Muscle layer of duodenum (tissue), 2 donors: ENCODE measurements around the gene CENPO.

Source experiments
- H3K27ac ChIP-seq: one replicate; pipeline ENCODE4 v1.7.0; 2013; ENCODE audit warnings: mild to moderate bottlenecking, low read length
- H3K27me3 ChIP-seq: one replicate; pipeline ENCODE4 v1.7.0; 2013; ENCODE audit warnings: low read depth, mild to moderate bottlenecking, control low read depth, low read length
- H3K36me3 ChIP-seq, 2 donors: one replicate each; pipeline ENCODE4 v1.7.0; 2013; ENCODE audit warnings: low read length in 2 of 2, control low read depth in 1 of 2, mild to moderate bottlenecking in 1 of 2; ENCODE audit not compliant: insufficient read depth in 2 of 2, control insufficient read depth in 1 of 2
- H3K4me1 ChIP-seq, 2 donors: one replicate each; pipeline ENCODE4 v1.7.0; 2013; ENCODE audit warnings: low read length in 2 of 2, mild to moderate bottlenecking in 2 of 2, control low read depth in 1 of 2, moderate library complexity in 1 of 2; ENCODE audit not compliant: insufficient read depth in 2 of 2, control insufficient read depth in 1 of 2
- H3K4me3 ChIP-seq, 2 donors: one replicate each; pipeline ENCODE4 v1.7.0; 2013; ENCODE audit warnings: low read length in 2 of 2, low read depth in 1 of 2, mild to moderate bottlenecking in 1 of 2
- H3K9me3 ChIP-seq, 2 donors: one replicate each; pipeline ENCODE4 v1.7.0; 2013; ENCODE audit warnings: low read length in 2 of 2, control low read depth in 1 of 2, mild to moderate bottlenecking in 1 of 2; ENCODE audit not compliant: control insufficient read depth in 1 of 2
- donor health status: healthy.

The CENPO gene, protein sequence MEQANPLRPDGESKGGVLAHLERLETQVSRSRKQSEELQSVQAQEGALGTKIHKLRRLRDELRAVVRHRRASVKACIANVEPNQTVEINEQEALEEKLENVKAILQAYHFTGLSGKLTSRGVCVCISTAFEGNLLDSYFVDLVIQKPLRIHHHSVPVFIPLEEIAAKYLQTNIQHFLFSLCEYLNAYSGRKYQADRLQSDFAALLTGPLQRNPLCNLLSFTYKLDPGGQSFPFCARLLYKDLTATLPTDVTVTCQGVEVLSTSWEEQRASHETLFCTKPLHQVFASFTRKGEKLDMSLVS

GRCh38 chr2:24792874-24793760 lies at the start of gene CENPO, which contains the start of gene PTRHD1:
TSS of gene CENPO (plus strand) at chr2:24793425. CDS start at chr2:24793920, 495 bp downstream.
TSS of gene PTRHD1 (minus strand) at chr2:24793391. CDS start at chr2:24793377, 14 bp downstream.
- peaks cover 0 to 12% of the 10 kb centered on the region in 2 donors for H3K4me1 ChIP-seq
- peaks cover 0 to 3% of the 10 kb centered on the region in 2 donors for H3K36me3 ChIP-seq
- no peaks in the 10 kb centered on the region for H3K9me3 ChIP-seq
- no peaks in the 10 kb centered on the region for H3K27me3 ChIP-seq
- H3K27ac ChIP-seq: peak within 1 kb of the TSS; percentile 95
- peak within 1 kb of the TSS; percentile 76 to 98 for H3K4me3 ChIP-seq

DNA sequence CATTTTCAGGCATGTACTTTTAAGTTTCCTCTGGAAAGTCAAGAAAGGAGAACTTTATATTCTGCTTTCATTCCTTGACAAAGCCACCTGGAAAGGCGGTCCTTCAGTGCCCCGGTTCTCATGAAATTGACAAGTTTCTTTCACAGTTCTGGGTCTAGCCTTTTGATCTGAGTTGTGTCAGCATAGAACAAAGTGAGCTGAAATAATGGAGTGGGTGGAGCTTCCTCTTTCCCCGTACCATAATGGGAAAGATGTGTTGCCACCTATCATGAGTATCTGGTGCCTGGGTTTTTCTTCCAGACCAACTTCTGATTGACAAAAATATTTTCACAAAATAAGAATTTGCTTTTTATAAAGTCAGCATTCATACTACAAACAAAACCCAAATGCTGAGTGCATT lies 49.3 kb upstream of the CENPO start:
- Histone ChIP-seq H3K4me3 (no peak overlapping the region), H3K36me3 (peaks cover 12 to 25% of the 10 kb centered on the region in 2 donors), H3K27me3 (no peaks in the 10 kb centered on the region), H3K9me3 (no peaks in the 10 kb centered on the region), H3K27ac (no peak overlapping the region), H3K4me1 (no peaks in the 10 kb centered on the region)

DNA sequence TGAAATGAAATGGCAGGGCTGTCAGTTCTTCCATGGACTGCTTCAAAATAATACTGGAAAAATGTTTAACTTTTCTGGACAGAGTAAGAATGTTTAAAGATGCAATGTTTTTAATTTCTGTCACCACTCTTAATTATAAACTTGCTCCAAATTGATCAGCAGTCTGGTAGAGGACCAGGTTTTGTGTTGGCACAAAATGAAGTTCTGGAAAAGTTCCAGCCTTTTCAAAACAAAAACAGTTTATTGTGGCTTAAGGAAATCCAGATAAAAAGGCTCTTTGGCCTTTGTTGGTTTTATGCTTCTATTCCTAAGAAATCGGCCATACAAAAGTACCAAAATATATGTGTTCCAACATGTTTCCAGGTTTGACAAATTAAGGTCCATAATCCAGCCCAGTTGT lies 48.9 kb upstream of the CENPO start:
- H3K4me1 ChIP-seq: no peaks in the 10 kb centered on the region
- no peaks in the 10 kb centered on the region for H3K9me3 ChIP-seq
- peaks cover 12 to 25% of the 10 kb centered on the region in 2 donors for H3K36me3 ChIP-seq
- no peak overlapping the region for H3K4me3 ChIP-seq
- H3K27ac ChIP-seq: no peak overlapping the region
- no peaks in the 10 kb centered on the region for H3K27me3 ChIP-seq

- no peaks in the 10 kb centered on the region for H3K9me3 ChIP-seq
- H3K27me3 ChIP-seq: no peaks in the 10 kb centered on the region
- no peaks in the 10 kb centered on the region for H3K4me1 ChIP-seq
- H3K36me3 ChIP-seq: peaks cover 8 to 25% of the 10 kb centered on the region in 2 donors
- no peak overlapping the region for H3K4me3 ChIP-seq
- H3K27ac ChIP-seq: no peak overlapping the region
These were observed 47.4 kb upstream of the CENPO start for GRCh38 chr2:24745825-24746224.

DNA sequence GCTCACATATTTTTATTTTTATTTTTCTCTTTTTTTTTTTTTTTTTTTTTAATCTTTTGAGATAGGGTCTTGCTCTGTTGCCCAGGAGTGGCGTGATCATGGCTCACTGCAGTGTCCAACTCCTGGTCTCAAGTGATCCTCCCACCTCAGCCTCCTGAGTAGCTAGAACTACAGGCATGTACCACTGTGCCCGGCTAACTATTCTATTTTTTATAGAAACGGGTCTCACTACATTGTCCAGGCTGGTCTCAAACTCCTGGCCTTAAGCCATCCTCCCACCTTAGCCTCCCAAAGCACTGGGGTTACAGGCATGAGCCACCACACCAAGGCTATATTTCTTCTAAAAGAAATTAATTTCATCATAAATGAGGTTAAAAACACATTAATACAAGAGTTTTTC lies 45.9 kb upstream of the CENPO start:
- Histone ChIP-seq H3K36me3 (peaks cover 9 to 15% of the 10 kb centered on the region in 2 donors), H3K27ac (no peak overlapping the region), H3K4me1 (no peaks in the 10 kb centered on the region), H3K4me3 (no peak overlapping the region), H3K9me3 (no peaks in the 10 kb centered on the region), H3K27me3 (no peaks in the 10 kb centered on the region)

- H3K36me3 ChIP-seq: peaks cover 22 to 25% of the 10 kb centered on the region in 2 donors
- H3K4me1 ChIP-seq: no peaks in the 10 kb centered on the region
- no peaks in the 10 kb centered on the region for H3K27me3 ChIP-seq
- no peak overlapping the region for H3K27ac ChIP-seq
- H3K9me3 ChIP-seq: no peaks in the 10 kb centered on the region
- H3K4me3 ChIP-seq: no peak overlapping the region
These were observed 44.0 kb upstream of the CENPO start for GRCh38 chr2:24749069-24749691.

DNA sequence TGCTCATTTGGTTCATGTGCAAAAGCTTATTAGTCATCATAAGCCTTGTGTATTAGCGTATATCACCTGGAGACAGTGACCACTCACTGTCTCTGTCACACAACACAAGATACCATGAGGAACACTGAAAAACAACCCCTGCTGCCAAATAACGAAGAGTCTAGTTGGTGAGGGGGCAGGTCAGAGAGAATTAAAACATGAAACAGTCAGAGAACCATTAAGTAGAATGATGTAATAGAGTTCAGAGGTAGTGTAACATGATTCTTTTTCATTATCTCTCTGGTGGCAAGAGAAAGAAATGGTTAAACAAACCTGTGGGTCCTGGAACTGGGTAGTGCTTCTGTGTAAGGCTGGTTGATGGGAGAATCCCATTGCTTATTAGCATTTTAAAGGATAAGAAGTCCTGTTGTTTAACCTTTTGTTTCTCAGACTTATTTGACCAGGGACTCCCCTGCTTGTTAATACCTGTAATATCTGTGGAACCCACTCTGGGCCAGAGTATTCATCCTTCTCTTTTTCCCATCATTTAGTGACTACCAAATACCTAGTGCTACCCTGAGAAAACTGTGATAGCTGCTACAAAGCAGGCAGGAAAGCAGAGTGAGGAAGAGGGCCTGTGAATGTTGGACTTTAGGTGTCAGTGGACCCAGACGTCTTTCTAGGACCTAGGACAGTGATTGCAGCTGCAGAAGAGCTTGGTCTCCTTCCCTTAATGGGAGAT lies 38.1 kb upstream of the CENPO start:
- no peak overlapping the region for H3K27ac ChIP-seq
- H3K36me3 ChIP-seq: peaks cover 40 to 60% of the 10 kb centered on the region in 2 donors
- no peak overlapping the region for H3K4me3 ChIP-seq
- no peaks in the 10 kb centered on the region for H3K27me3 ChIP-seq
- H3K4me1 ChIP-seq: no peaks in the 10 kb centered on the region
- no peaks in the 10 kb centered on the region for H3K9me3 ChIP-seq

DNA sequence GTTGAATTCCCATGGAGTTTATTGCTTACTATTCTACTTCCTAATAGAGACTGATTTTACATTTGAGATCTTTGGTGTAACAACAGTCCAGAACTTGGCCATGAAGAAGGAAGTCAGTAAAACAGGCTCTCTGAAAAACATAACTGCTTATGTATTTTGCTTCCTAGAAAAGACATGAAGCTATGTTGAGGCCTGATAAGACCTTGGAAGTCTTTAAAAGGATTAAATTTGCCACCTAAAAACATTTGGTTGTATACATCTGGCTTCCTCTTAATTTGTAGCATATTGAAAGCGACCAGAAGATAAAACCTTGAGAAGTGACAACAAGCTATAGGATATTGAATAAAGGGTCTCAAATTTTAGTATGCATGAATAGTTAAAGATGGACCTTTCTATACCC lies 36.4 kb upstream of the CENPO start:
- Histone ChIP-seq H3K27me3 (no peaks in the 10 kb centered on the region), H3K4me1 (no peaks in the 10 kb centered on the region), H3K9me3 (no peaks in the 10 kb centered on the region), H3K27ac (no peak overlapping the region), H3K36me3 (peaks cover 44 to 60% of the 10 kb centered on the region in 2 donors), H3K4me3 (no peak overlapping the region)

DNA sequence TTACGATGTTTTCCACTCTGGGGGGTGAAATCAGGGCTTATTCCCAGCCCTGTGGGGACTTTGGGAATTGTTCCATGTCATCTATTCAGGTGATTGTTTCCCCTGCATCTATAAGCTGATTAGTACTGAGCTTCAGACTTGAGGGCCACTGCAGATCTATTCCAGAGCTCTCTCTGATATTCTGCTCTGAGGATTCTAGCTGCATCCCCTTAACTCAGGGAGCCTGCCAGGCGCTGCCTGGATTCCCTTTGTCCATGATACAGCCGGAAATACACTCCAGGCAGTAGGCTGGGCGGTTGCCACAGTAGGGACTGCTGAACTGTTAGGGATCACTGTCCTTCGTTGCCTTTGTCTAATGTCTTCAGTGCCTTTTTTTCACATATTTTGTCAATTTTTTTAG lies 31.4 kb upstream of the CENPO start:
- Histone ChIP-seq H3K27ac (no peak overlapping the region), H3K36me3 (peaks cover 35 to 57% of the 10 kb centered on the region in 2 donors), H3K4me3 (no peak overlapping the region), H3K4me1 (no peaks in the 10 kb centered on the region), H3K27me3 (no peaks in the 10 kb centered on the region), H3K9me3 (no peaks in the 10 kb centered on the region)

DNA sequence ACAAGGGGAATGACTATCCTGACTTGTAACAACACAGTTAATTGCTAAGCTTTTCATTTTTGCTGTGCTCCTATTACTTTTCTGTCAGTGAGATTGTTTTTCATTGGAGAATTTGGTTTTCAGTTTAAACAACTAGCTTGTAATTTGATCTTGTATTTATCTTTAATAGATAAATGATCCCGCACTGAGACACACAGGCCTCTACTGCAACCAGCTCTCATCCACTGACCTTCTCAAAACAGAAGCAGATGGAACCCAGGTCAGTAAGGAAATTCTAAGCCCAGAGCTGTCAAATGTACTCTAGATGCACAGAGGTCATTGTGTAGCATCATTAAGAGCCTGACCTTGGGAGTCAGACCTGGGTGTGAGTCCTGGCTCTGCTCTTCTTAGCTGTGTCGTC lies 30.7 kb upstream of the CENPO start:
- Histone ChIP-seq H3K9me3 (no peaks in the 10 kb centered on the region), H3K27ac (no peak overlapping the region), H3K4me3 (no peak overlapping the region), H3K36me3 (peaks cover 35 to 51% of the 10 kb centered on the region in 2 donors), H3K4me1 (no peaks in the 10 kb centered on the region), H3K27me3 (no peaks in the 10 kb centered on the region)
